H1 (cell line): ENCODE measurements around the gene MYLIP. TPM values are rescaled to one million over a fixed set of nuclear protein-coding genes. Genes with fewer than 3 reads are reported as not detected.

ENCODE experiments used
- CTCF ChIA-PET: fragments of 300-600 bp; sonication (Branson Sonifier 250); formaldehyde crosslinking; loops from one replicate; lab custom pipeline; 2021; ENCODE audit not compliant: partially characterized antibody; lab: Charles Lee
- POLR2A ChIA-PET: fragments of 300-600 bp; sonication (Branson Sonifier 250); formaldehyde crosslinking; loops from one replicate; lab custom pipeline; 2021; ENCODE audit warnings: inconsistent platforms; ENCODE audit not compliant: partially characterized antibody; lab: Charles Lee
- DNase-seq, 2 experiments: peaks; one replicate each; pipeline versions ENCODE4 v3.0.0 to v3.0.0-alpha.2; 2010 to 2022; ENCODE audit warnings: low spot score in 2 of 2, low read depth in 1 of 2, mixed read lengths in 1 of 2
- FAIRE-seq: peaks from 2 replicates; lab custom pipeline; 2011; peaks lifted over from hg19 to GRCh38; lab: Jason Lieb, UNC
- H2AFZ ChIP-seq: 2 replicates; pipeline ENCODE4 v1.8.1; 2012; ENCODE audit warnings: low read length, inconsistent platforms
- H2AK5ac ChIP-seq: 2 replicates; pipeline ENCODE4 v1.6.1; 2013; ENCODE audit warnings: low read depth, low read length
- H2BK120ac ChIP-seq: replicated peaks from 2 replicates; pipeline ENCODE3; 2013; ENCODE audit warnings: low read depth, low read length, inconsistent platforms
- H2BK12ac ChIP-seq: 2 replicates; pipeline ENCODE4 v1.6.1; 2013; ENCODE audit warnings: low read depth, low read length
- H2BK15ac ChIP-seq: 2 replicates; pipeline ENCODE4 v1.6.1; 2013; ENCODE audit warnings: low read length
- H2BK20ac ChIP-seq: 2 replicates; pipeline ENCODE4 v1.6.1; 2013; ENCODE audit warnings: low read length
- H2BK5ac ChIP-seq: 2 replicates; pipeline ENCODE4 v1.6.1; 2013; ENCODE audit warnings: low read depth, low read length
- H3K14ac ChIP-seq: 2 replicates; pipeline ENCODE4 v1.6.1; 2013; ENCODE audit warnings: inconsistent platforms; ENCODE audit not compliant: insufficient read length
- H3K18ac ChIP-seq: 2 replicates; pipeline ENCODE4 v1.6.1; 2013; ENCODE audit warnings: low read length; ENCODE audit errors: extremely low read depth
- H3K23ac ChIP-seq: 2 replicates; pipeline ENCODE4 v1.6.1; 2013; ENCODE audit warnings: inconsistent platforms; ENCODE audit not compliant: insufficient read length
- H3K23me2 ChIP-seq: 2 replicates; pipeline ENCODE4 v1.6.1; 2013; ENCODE audit warnings: low read depth, low read length
- H3K27ac ChIP-seq: 2 replicates; pipeline ENCODE4 v1.6.1; 2011; ENCODE audit warnings: low read depth, low read length, inconsistent platforms
- H3K27me3 ChIP-seq, 4 experiments: replicated peaks in 1 of 4; 1 replicate in 1 of 4; 2 replicates in 3 of 4; pipeline versions ENCODE4 v1.6.1 to v1.8.1; 2011 to 2013; ENCODE audit warnings: low read length in 3 of 4, mild to moderate bottlenecking in 3 of 4, inconsistent platforms in 2 of 4, mixed read lengths in 2 of 4, moderate library complexity in 1 of 4; ENCODE audit not compliant: control insufficient read depth in 3 of 4, insufficient read depth in 3 of 4; ENCODE audit errors: extremely low read depth in 1 of 4
- H3K36me3 ChIP-seq, 4 experiments: 2 replicates each; pipeline versions ENCODE4 v1.6.1 to v1.8.1; 2011 to 2013; ENCODE audit warnings: mild to moderate bottlenecking in 4 of 4, low read length in 3 of 4, moderate library complexity in 2 of 4, control low read depth in 1 of 4, inconsistent platforms in 1 of 4; ENCODE audit not compliant: insufficient read depth in 4 of 4, control insufficient read depth in 2 of 4
- H3K4ac ChIP-seq: replicated peaks from 2 replicates; pipeline ENCODE3; 2013; ENCODE audit warnings: low read length, low read depth, mixed read lengths, inconsistent platforms; ENCODE audit not compliant: insufficient read length
- H3K4me1 ChIP-seq, 4 experiments: replicated peaks in 1 of 4; 1 replicate in 1 of 4; 2 replicates in 3 of 4; pipeline versions ENCODE4 v1.6.1 to v1.8.1; 2011 to 2013; ENCODE audit warnings: low read length in 3 of 4, inconsistent platforms in 2 of 4, mixed read lengths in 1 of 4; ENCODE audit not compliant: insufficient read depth in 4 of 4, control insufficient read depth in 3 of 4
- H3K4me2 ChIP-seq, 2 experiments: 2 replicates each; pipeline versions ENCODE4 v1.6.1 to v1.8.1; 2011 to 2013; ENCODE audit warnings: low read depth in 2 of 2, low read length in 2 of 2, control low read depth in 1 of 2, inconsistent platforms in 1 of 2, mild to moderate bottlenecking in 1 of 2; ENCODE audit not compliant: insufficient read depth in 1 of 2
- H3K4me3 ChIP-seq, 4 experiments: fragments of 200-600, 300-600 bp in 1 of 4; sonication (generic), shearing (Covaris generic), sonication (Bioruptor Twin) in 1 of 4; 2 replicates each; pipeline versions ENCODE4 v1.5.1 to v1.8.1; 2011 to 2016; ENCODE audit warnings: low read length in 4 of 4, low read depth in 3 of 4, control low read depth in 2 of 4, inconsistent platforms in 2 of 4, mild to moderate bottlenecking in 2 of 4, mixed read lengths in 1 of 4, moderate library complexity in 1 of 4; ENCODE audit not compliant: insufficient read depth in 2 of 4; ENCODE audit errors: extremely low read depth in 1 of 4
- H3K56ac ChIP-seq: replicated peaks from 2 replicates; pipeline ENCODE3; 2013; ENCODE audit warnings: low read depth, mild to moderate bottlenecking, mixed read lengths, low read length, inconsistent platforms; ENCODE audit not compliant: insufficient read length
- H3K79me1 ChIP-seq: 2 replicates; pipeline ENCODE4 v1.6.1; 2013; ENCODE audit warnings: low read depth, low read length, control low read depth
- H3K79me2 ChIP-seq, 2 experiments: 2 replicates each; pipeline versions ENCODE4 v1.6.1 to v1.8.1; 2012 to 2013; ENCODE audit warnings: low read length in 2 of 2, mild to moderate bottlenecking in 2 of 2, inconsistent platforms in 1 of 2; ENCODE audit not compliant: insufficient read depth in 2 of 2, control insufficient read depth in 1 of 2
- H3K9ac ChIP-seq, 4 experiments: replicated peaks in 1 of 4; 1 replicate in 1 of 4; 2 replicates in 3 of 4; pipeline versions ENCODE4 v1.6.1 to v1.8.1; 2011 to 2013; ENCODE audit warnings: low read depth in 3 of 4, low read length in 3 of 4, control low read depth in 2 of 4, mild to moderate bottlenecking in 2 of 4, moderate library complexity in 2 of 4, inconsistent platforms in 1 of 4; ENCODE audit errors: extremely low read depth in 1 of 4
- H3K9me3 ChIP-seq, 2 experiments: 2 replicates each; pipeline versions ENCODE4 v1.6.1 to v1.8.1; 2012 to 2013; ENCODE audit warnings: mild to moderate bottlenecking in 2 of 2, moderate library complexity in 2 of 2, control low read depth in 1 of 2, inconsistent platforms in 1 of 2, low read depth in 1 of 2, low read length in 1 of 2, mixed read lengths in 1 of 2; ENCODE audit not compliant: insufficient read depth in 2 of 2
- H4K20me1 ChIP-seq, 2 experiments: replicated peaks in 1 of 2; 2 replicates each; pipeline versions ENCODE3 to v1.8.1; 2011 to 2013; ENCODE audit warnings: inconsistent platforms in 2 of 2, low read length in 2 of 2, mild to moderate bottlenecking in 1 of 2; ENCODE audit not compliant: insufficient read depth in 2 of 2, control insufficient read depth in 1 of 2
- H4K5ac ChIP-seq: 2 replicates; pipeline ENCODE4 v1.6.1; 2013; ENCODE audit warnings: low read length, low read depth, mixed read lengths, inconsistent platforms; ENCODE audit not compliant: insufficient read length
- H4K8ac ChIP-seq: 2 replicates; pipeline ENCODE4 v1.8.0; 2013; ENCODE audit warnings: mild to moderate bottlenecking, moderate library complexity, low read length, inconsistent platforms; ENCODE audit not compliant: insufficient read depth; ENCODE audit errors: extremely low read depth
- H4K91ac ChIP-seq: replicated peaks from 2 replicates; pipeline ENCODE3; 2013; ENCODE audit warnings: low read length, mixed read lengths, inconsistent platforms; ENCODE audit not compliant: insufficient read length
- BACH1 ChIP-seq: IDR thresholded peaks from 2 replicates; pipeline ENCODE4 v1.6.1; 2012; ENCODE audit warnings: low read length, improper control_type of control experiment
- KDM4A ChIP-seq: IDR thresholded peaks from one replicate; pipeline ENCODE4 v1.7.1; 2012; ENCODE audit warnings: low read depth, mild to moderate bottlenecking, moderate library complexity, low read length, inconsistent platforms; ENCODE audit not compliant: severe bottlenecking
- WGBS, 2 experiments: shearing (Covaris generic) in 1 of 2; methylation state at CpG; one replicate each; pipeline versions ENCODE4 v1.1.6 to v1.1.7; 2013 to 2015; ENCODE audit warnings: low lambda C conversion rate in 2 of 2, mixed read lengths in 2 of 2, inconsistent platforms in 1 of 2, low coverage in 1 of 2, missing lambda C conversion rate in 1 of 2; ENCODE audit not compliant: insufficient replicate concordance in 2 of 2, insufficient coverage in 1 of 2, insufficient read length in 1 of 2; ENCODE audit errors: extremely low coverage in 1 of 2, missing lambda C conversion rate in 1 of 2; 5-methylcytosine and 5-hydroxymethylcytosine counted together
- polyA plus RNA-seq, 7 experiments: library from polyadenylated mRNA; depleted of rRNA in 3 of 7; stranded (reverse) in 5 of 7; unstranded in 2 of 7; fragments of >200 nt in 5 of 7; fragments of 200-250 nt in 2 of 7; gene quantifications; 1 replicate in 5 of 7; 2 replicates in 1 of 7; 4 replicates in 1 of 7; pipeline versions ENCODE4 v1.2.1 to v1.2.3, GENCODE V29; 2011 to 2013; ENCODE audit warnings: missing spikeins in 2 of 7, mixed read lengths in 2 of 7
- total RNA-seq: library from RNA; stranded (reverse); fragmentation: NEBNext Ultra II Directional; extraction: Animal tissue kit (Norgen Biotek cat#: 25700); gene quantifications from 2 replicates; pipeline ENCODE4 v1.2.1, GENCODE V29; 2021
- TF ChIP-seq, protein P1 (sequence below): IDR thresholded peaks from 2 replicates; pipeline ENCODE4 v1.6.1; 2012; ENCODE audit warnings: inconsistent platforms
- TF ChIP-seq, protein P2 (sequence below), 3 experiments: IDR thresholded peaks; 1 replicate in 2 of 3; 2 replicates in 1 of 3; pipeline versions ENCODE4 v1.5.1 to v1.6.1; 2011; ENCODE audit warnings: low read length in 3 of 3, mild to moderate bottlenecking in 3 of 3, inconsistent platforms in 2 of 3, low read depth in 1 of 3, moderate library complexity in 1 of 3; ENCODE audit not compliant: insufficient read depth in 1 of 3; ENCODE audit errors: control extremely low read depth in 1 of 3

MYLIP gene
- total and polyA plus RNA-seq, 2 of the 8 experiments (the other 6 are each of a cell fraction or from before 2014, with no cell fraction given), result 21.1 to 26.9 TPM

DNA sequence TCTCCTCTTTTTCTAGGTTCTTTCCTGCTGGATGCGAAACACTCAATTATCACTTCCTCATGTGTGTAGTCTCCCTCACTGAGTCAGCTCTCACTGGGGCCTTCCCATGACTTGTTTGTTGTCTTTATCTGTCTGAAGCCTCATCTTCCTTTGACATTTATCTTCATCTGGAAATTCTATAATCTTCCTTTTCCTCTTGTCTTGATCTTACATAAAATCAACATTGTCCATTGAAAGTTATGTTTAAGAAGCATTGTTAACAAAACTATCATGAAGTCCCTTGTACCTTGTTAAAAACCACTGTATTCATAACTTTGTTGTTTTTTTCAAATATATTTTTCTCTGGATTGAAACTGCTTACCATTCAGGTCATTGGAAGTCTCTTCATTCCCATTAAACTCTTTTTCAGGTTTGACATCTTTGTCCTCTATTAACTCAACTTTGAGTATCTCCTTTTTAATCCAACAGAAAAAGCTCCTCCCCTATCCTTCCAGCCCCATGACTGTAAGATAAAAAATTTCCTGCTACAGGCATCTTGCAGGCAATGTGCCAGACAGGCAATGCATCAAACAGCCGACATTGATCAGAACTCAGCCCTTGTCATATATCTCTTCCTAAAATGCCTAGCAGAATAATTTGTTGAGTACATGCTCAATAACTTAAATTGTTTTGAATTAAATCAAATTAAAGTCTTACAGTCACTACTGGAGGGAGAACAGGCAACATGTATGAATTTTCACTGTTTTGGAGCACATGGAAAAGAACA is 34.8 kb downstream of the MYLIP start:
- CTCF ChIA-PET, result interaction anchor here (1.2 to 2.0 kb wide), 3 partner anchors 19 to 95 kb away, joined by 3 to 6 read pairs (median 3); no protein-coding TSS in a partner anchor
- POLR2A ChIA-PET, result no interaction called here
- no peaks in the 10 kb centered on the region for H3K79me2 ChIP-seq
- peaks cover 0 to under 1% of the 10 kb centered on the region in 2 experiments; a peak in 1 of 4 replicates for H3K9me3 ChIP-seq
- no peak overlapping the region for H2BK12ac ChIP-seq
- TF ChIP-seq, protein P1, sequence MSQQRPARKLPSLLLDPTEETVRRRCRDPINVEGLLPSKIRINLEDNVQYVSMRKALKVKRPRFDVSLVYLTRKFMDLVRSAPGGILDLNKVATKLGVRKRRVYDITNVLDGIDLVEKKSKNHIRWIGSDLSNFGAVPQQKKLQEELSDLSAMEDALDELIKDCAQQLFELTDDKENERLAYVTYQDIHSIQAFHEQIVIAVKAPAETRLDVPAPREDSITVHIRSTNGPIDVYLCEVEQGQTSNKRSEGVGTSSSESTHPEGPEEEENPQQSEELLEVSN, result no peak
- TF ChIP-seq, protein P2, sequence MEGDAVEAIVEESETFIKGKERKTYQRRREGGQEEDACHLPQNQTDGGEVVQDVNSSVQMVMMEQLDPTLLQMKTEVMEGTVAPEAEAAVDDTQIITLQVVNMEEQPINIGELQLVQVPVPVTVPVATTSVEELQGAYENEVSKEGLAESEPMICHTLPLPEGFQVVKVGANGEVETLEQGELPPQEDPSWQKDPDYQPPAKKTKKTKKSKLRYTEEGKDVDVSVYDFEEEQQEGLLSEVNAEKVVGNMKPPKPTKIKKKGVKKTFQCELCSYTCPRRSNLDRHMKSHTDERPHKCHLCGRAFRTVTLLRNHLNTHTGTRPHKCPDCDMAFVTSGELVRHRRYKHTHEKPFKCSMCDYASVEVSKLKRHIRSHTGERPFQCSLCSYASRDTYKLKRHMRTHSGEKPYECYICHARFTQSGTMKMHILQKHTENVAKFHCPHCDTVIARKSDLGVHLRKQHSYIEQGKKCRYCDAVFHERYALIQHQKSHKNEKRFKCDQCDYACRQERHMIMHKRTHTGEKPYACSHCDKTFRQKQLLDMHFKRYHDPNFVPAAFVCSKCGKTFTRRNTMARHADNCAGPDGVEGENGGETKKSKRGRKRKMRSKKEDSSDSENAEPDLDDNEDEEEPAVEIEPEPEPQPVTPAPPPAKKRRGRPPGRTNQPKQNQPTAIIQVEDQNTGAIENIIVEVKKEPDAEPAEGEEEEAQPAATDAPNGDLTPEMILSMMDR (IDR thresholded peaks at IDR 0.05; ENCODE audit: control extremely low read depth in 1 of 3, insufficient read depth in 1 of 3, low read depth in 1 of 3, low read length in 3 of 3), result no peak
- TF ChIP-seq KDM4A (no peak), BACH1 (no peak)
- TF ChIP-seq, all 59 proteins: peak for 0
- Histone ChIP-seq H4K91ac (no peak overlapping the region), H3K9ac (no peak overlapping the region), H2BK120ac (no peak overlapping the region), H3K23ac (no peak overlapping the region), H3K23me2 (no peaks in the 10 kb centered on the region), H3K4me2 (no peak overlapping the region), H3K4ac (no peak overlapping the region), H3K36me3 (no peaks in the 10 kb centered on the region), H3K14ac (no peak overlapping the region), H2AK5ac (no peak overlapping the region), H4K5ac (no peak overlapping the region), H3K18ac (no peak overlapping the region), H3K4me1 (no peaks in the 10 kb centered on the region), H2BK20ac (no peak overlapping the region), H2AFZ (no peak overlapping the region), H3K56ac (no peak overlapping the region), H4K20me1 (no peaks in the 10 kb centered on the region), H2BK5ac (no peak overlapping the region), H3K79me1 (no peaks in the 10 kb centered on the region), H2BK15ac (no peak overlapping the region), H3K4me3 (no peak overlapping the region), H4K8ac (no peak overlapping the region), H3K27ac (no peak overlapping the region), H3K27me3 (no peaks in the 10 kb centered on the region)
- FAIRE-seq (no peak), DNase-seq (no peak)
- 93% methylated on average over 2 of the region's 2 CpGs; no CpG with 5 or more reads in 1 of the 2 experiments for WGBS, 2 experiments
